Ishikawa (cell line): Measurements from ENCODE around the gene DNAJB11.

Experiments
- CEBPB ChIP-seq: IDR thresholded peaks from 2 replicates; pipeline ENCODE4 v1.6.1; 2012
- EP300 ChIP-seq: IDR thresholded peaks from 2 replicates; pipeline ENCODE4 v1.6.1; 2012; ENCODE audit warnings: borderline replicate concordance
- FOXM1 ChIP-seq: IDR thresholded peaks from 2 replicates; pipeline ENCODE4 v1.6.1; 2012; ENCODE audit warnings: low read depth, borderline replicate concordance
- NFIC ChIP-seq: IDR thresholded peaks from 2 replicates; pipeline ENCODE4 v1.6.1; 2012
- TAF1 ChIP-seq: IDR thresholded peaks from 2 replicates; pipeline ENCODE4 v1.6.1; 2012; ENCODE audit warnings: low read depth, mild to moderate bottlenecking
- TEAD4 ChIP-seq: IDR thresholded peaks from 2 replicates; pipeline ENCODE4 v1.6.1; 2012
- ZBTB7A ChIP-seq: IDR thresholded peaks from 2 replicates; pipeline ENCODE4 v1.6.1; 2012; ENCODE audit warnings: low read depth
- TF ChIP-seq, protein P1 (sequence below): IDR thresholded peaks from 2 replicates; pipeline ENCODE4 v1.6.1; 2012; ENCODE audit warnings: low read depth, mild to moderate bottlenecking

DNA sequence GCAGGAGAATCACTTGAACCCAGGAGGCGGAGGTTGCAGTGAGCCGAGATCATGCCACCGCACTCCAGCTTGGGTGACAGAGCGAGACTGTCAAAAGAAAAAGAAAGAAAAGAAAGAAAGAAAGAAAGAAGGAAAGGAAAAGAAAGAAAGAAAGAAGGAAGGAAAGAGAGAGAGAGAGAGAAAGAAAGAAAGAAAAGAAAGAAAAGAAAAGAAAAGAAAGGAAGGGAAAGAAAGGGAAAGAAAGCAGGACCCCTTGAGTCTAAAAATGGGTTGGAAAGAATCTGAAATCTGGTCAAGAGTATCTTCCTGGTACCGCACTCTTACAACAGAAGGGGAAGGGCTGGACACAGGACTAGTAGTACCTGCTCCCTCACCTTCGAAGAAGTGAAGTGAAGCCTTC is 45.9 kb upstream of the DNAJB11 start:
- no peak for TF ChIP-seq CEBPB
- TF ChIP-seq, protein P1, sequence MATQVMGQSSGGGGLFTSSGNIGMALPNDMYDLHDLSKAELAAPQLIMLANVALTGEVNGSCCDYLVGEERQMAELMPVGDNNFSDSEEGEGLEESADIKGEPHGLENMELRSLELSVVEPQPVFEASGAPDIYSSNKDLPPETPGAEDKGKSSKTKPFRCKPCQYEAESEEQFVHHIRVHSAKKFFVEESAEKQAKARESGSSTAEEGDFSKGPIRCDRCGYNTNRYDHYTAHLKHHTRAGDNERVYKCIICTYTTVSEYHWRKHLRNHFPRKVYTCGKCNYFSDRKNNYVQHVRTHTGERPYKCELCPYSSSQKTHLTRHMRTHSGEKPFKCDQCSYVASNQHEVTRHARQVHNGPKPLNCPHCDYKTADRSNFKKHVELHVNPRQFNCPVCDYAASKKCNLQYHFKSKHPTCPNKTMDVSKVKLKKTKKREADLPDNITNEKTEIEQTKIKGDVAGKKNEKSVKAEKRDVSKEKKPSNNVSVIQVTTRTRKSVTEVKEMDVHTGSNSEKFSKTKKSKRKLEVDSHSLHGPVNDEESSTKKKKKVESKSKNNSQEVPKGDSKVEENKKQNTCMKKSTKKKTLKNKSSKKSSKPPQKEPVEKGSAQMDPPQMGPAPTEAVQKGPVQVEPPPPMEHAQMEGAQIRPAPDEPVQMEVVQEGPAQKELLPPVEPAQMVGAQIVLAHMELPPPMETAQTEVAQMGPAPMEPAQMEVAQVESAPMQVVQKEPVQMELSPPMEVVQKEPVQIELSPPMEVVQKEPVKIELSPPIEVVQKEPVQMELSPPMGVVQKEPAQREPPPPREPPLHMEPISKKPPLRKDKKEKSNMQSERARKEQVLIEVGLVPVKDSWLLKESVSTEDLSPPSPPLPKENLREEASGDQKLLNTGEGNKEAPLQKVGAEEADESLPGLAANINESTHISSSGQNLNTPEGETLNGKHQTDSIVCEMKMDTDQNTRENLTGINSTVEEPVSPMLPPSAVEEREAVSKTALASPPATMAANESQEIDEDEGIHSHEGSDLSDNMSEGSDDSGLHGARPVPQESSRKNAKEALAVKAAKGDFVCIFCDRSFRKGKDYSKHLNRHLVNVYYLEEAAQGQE: no peak
- no peak for TF ChIP-seq TAF1
- no peak for TF ChIP-seq EP300
- no peak for TF ChIP-seq ZBTB7A
- no peak for TF ChIP-seq NFIC
- no peak for TF ChIP-seq TEAD4
- TF ChIP-seq FOXM1: no peak
